Activated CD4-positive, alpha-beta T cell treated with anti-CD3 and anti-CD28 coated beads for 4 hours (primary cell): ENCODE results near the gene ABCC11.
A peak's percentile ranks its signal among the peaks of the same experiment; 100 is the strongest.
"Not testable (repeated sequence)": the region's sequence is repeated elsewhere in the genome, so short reads cannot be mapped to it uniquely, and the experiment has no call there.

ENCODE experiments used
- DNase-seq, 2 donors: peaks; one replicate each; pipeline ENCODE4 v3.0.0-alpha.2; 2020

Gene ABCC11

GRCh38 chr16:48244863-48245195 lies 2.5 kb downstream of the ABCC11 start:
- DNase-seq: no peak

GRCh38 chr16:48244080-48244862 lies 3.1 kb downstream of the ABCC11 start, which contains the start of gene LONP2:
Gene LONP2, plus strand, starts transcription at chr16:48244300. Its CDS starts 89 bp downstream, at chr16:48244389.
- peak; percentile 87 to 90 for DNase-seq

- not testable (repeated sequence) for DNase-seq
These were observed 7.2 kb downstream of the ABCC11 start for GRCh38 chr16:48240147-48240546.

GRCh38 chr16:48236286-48236685 lies 11.1 kb downstream of the ABCC11 start:
- DNase-seq: no peak

- DNase-seq: no peak
These were observed 11.7 kb downstream of the ABCC11 start for GRCh38 chr16:48235556-48236136.

GRCh38 chr16:48235058-48235555 lies 12.2 kb downstream of the ABCC11 start:
- DNase-seq: no peak

- no peak for DNase-seq
These were observed 12.7 kb downstream of the ABCC11 start for GRCh38 chr16:48234630-48235029.

- no peak for DNase-seq
These were observed 14.8 kb downstream of the ABCC11 start for GRCh38 chr16:48232493-48233040.

- peak; percentile 3 to 5 for DNase-seq
These were observed 15.4 kb downstream of the ABCC11 start for GRCh38 chr16:48231727-48232492.

GRCh38 chr16:48225456-48225855 lies 21.9 kb downstream of the ABCC11 start:
- DNase-seq: no peak

GRCh38 chr16:48223490-48223889 lies 23.8 kb downstream of the ABCC11 start:
- no peak for DNase-seq

GRCh38 chr16:48220891-48221290 lies 26.4 kb downstream of the ABCC11 start:
- DNase-seq: no peak

- no peak for DNase-seq
These were observed 28.9 kb downstream of the ABCC11 start for GRCh38 chr16:48218473-48218872.

- no peak for DNase-seq
These were observed 29.6 kb downstream of the ABCC11 start for GRCh38 chr16:48217708-48218107.

- DNase-seq: no peak
These were observed 31.6 kb downstream of the ABCC11 start for GRCh38 chr16:48215738-48216137.

- no peak for DNase-seq
These were observed 35.3 kb downstream of the ABCC11 start for GRCh38 chr16:48212033-48212432.

GRCh38 chr16:48210747-48211146 lies 36.6 kb downstream of the ABCC11 start:
- no peak for DNase-seq

GRCh38 chr16:48206594-48207242 lies 40.6 kb downstream of the ABCC11 start:
- no peak for DNase-seq

GRCh38 chr16:48204825-48205151 lies 42.6 kb downstream of the ABCC11 start:
- no peak for DNase-seq

- DNase-seq: no peak
These were observed 43.1 kb downstream of the ABCC11 start for GRCh38 chr16:48203974-48204824.

GRCh38 chr16:48201515-48202201 lies 45.7 kb downstream of the ABCC11 start:
- no peak for DNase-seq
